PC-9 (cell line): Measurements from ENCODE around the gene DNAJC22. TPM values are rescaled to one million over a fixed set of nuclear protein-coding genes. Genes with fewer than 3 reads are reported as not detected.

Experiments
- BruUV-seq: library from RNA; stranded (reverse); fragments of 400-500 nt; replicated peaks from 2 replicates; lab custom pipeline; 2021; lab: Mats Ljungman, UMichigan
- CTCF ChIA-PET: fragments of 300-600 bp; sonication (Branson Sonifier 250); formaldehyde crosslinking; loops from one replicate; lab custom pipeline; 2022; ENCODE audit warnings: antibody characterized with exemption; lab: Charles Lee
- POLR2A ChIA-PET: fragments of 300-600 bp; sonication (Branson Sonifier 250); formaldehyde crosslinking; loops from one replicate; lab custom pipeline; 2022; ENCODE audit warnings: antibody characterized with exemption; ENCODE audit not compliant: unreplicated experiment; lab: Charles Lee
- DNase-seq, 2 experiments: peaks; one replicate each; pipeline versions ENCODE4 v3.0.0 to v3.0.0-alpha.2; 2015 to 2022; ENCODE audit warnings: mixed read lengths in 1 of 2
- H2AFZ ChIP-seq: fragments of 200-600 bp; sonication (generic); 2 replicates; pipeline ENCODE4 v1.8.1; 2017; ENCODE audit warnings: antibody characterized with exemption
- H3F3A ChIP-seq: fragments of 200-600 bp; sonication (generic); 2 replicates; pipeline ENCODE4 v1.8.1; 2017; ENCODE audit warnings: antibody characterized with exemption, mild to moderate bottlenecking, low read depth; ENCODE audit not compliant: insufficient read depth
- H3K27ac ChIP-seq: fragments of 200-600 bp; sonication (generic); 2 replicates; pipeline ENCODE4 v1.6.1; 2016; ENCODE audit warnings: mixed run types
- H3K27me3 ChIP-seq: fragments of 200-600 bp; sonication (generic); 2 replicates; pipeline ENCODE4 v1.6.1; 2016; ENCODE audit warnings: low read depth, mixed run types; ENCODE audit not compliant: insufficient read depth
- H3K36me3 ChIP-seq: fragments of 200-600 bp; sonication (generic); 2 replicates; pipeline ENCODE4 v1.6.1; 2016; ENCODE audit warnings: low read depth, mixed run types
- H3K4me1 ChIP-seq: fragments of 200-600 bp; sonication (generic); replicated peaks from 2 replicates; pipeline ENCODE4 v1.6.1; 2016; ENCODE audit warnings: mixed run types; ENCODE audit not compliant: insufficient read depth
- H3K4me2 ChIP-seq: fragments of 200-600 bp; sonication (generic); 2 replicates; pipeline ENCODE4 v1.6.1; 2017; ENCODE audit warnings: mixed run types
- H3K4me3 ChIP-seq: fragments of 200-600 bp; sonication (generic); 2 replicates; pipeline ENCODE4 v1.6.1; 2016; ENCODE audit warnings: mixed run types
- H3K79me2 ChIP-seq: fragments of 200-600 bp; sonication (generic); 2 replicates; pipeline ENCODE4 v1.6.1; 2017; ENCODE audit warnings: low read depth, mixed run types
- H3K9me2 ChIP-seq: fragments of 200-600 bp; sonication (generic); 2 replicates; pipeline ENCODE4 v1.8.1; 2017; ENCODE audit warnings: mild to moderate bottlenecking; ENCODE audit not compliant: insufficient read depth
- H3K9me3 ChIP-seq: fragments of 200-600 bp; sonication (generic); 2 replicates; pipeline ENCODE4 v1.8.1; 2016; ENCODE audit warnings: low read depth; ENCODE audit not compliant: insufficient read depth
- H4K20me1 ChIP-seq: fragments of 200-600 bp; sonication (generic); 2 replicates; pipeline ENCODE4 v1.8.1; 2017; ENCODE audit not compliant: insufficient read depth
- CTCF ChIP-seq: fragments of 200-600 bp; sonication (generic); conservative IDR thresholded peaks from 2 replicates; pipeline ENCODE4 v1.6.1; 2017; ENCODE audit warnings: mixed run types, antibody characterized with exemption, mild to moderate bottlenecking, moderate library complexity
- EZH2 ChIP-seq: fragments of 200-600 bp; sonication (generic); IDR thresholded peaks from 2 replicates; pipeline ENCODE4 v1.8.0; 2017; ENCODE audit warnings: antibody characterized with exemption, low read depth
- intact Hi-C: fragments of 100-400 bp; cut with micrococcal nuclease; formaldehyde crosslinking; loops from one replicate; pipeline ENCODE4 v1.10.0; 2022; ENCODE audit not compliant: unreplicated experiment
- total RNA-seq: library from RNA; stranded (reverse); gene quantifications from 2 replicates; pipeline ENCODE4 v1.2.3, GENCODE V29; 2021

Gene DNAJC22
- total RNA-seq, 1 experiment from 2014 or later, result 3.7 TPM

GRCh38 chr12:49368240-49368600 is 21.5 kb downstream of the DNAJC22 start:
- Histone ChIP-seq H3K9me2 (no peaks in the 10 kb centered on the region), H3K27ac (peak overlapping the region; percentile 73), H3K9me3 (no peaks in the 10 kb centered on the region), H3F3A (peaks cover 26% of the 10 kb centered on the region), H2AFZ (peak overlapping the region; percentile 94), H4K20me1 (peaks cover 7% of the 10 kb centered on the region; the same call in 1 of the 2 replicates), H3K27me3 (no peaks in the 10 kb centered on the region), H3K4me3 (peak overlapping the region; percentile 93), H3K4me2 (peak overlapping the region; percentile 98), H3K36me3 (0 out of 2 replicates have a peak, but pooled peaks cover 5% of the 10 kb centered on the region), H3K79me2 (peaks cover 57% of the 10 kb centered on the region), H3K4me1 (peaks cover 36% of the 10 kb centered on the region)
- no TSS peak for BruUV-seq
- no peak for TF ChIP-seq CTCF
- TF ChIP-seq EZH2, result no peak
- intact Hi-C loops, result loop anchor here (5.0 to 10.0 kb wide), 2 partner anchors 199 to 337 kb away; partner anchors contain the start of genes FMNL3 and MCRS1
- CTCF ChIA-PET, result no interaction called here
- no peak for DNase-seq
- POLR2A ChIA-PET, result interaction anchor here (0.7 kb wide), 1 partner anchor 31 kb away, joined by 21 read pairs; no protein-coding TSS in a partner anchor

GRCh38 chr12:49369411-49370145 is 22.9 kb downstream of the DNAJC22 start:
- no TSS peak for BruUV-seq
- H4K20me1 ChIP-seq, result peaks cover 10% of the 10 kb centered on the region; the same call in 1 of the 2 replicates
- CTCF ChIA-PET, result no interaction called here
- no peak overlapping the region; the same call in 1 of the 2 replicates for H3K27ac ChIP-seq
- peak overlapping the region; percentile 93; the same call in 1 of the 2 replicates for H3K4me3 ChIP-seq
- no peak overlapping the region for H2AFZ ChIP-seq
- peak overlapping the region; percentile 98 for H3K4me2 ChIP-seq
- POLR2A ChIA-PET, result no interaction called here
- H3F3A ChIP-seq, result peaks cover 27% of the 10 kb centered on the region
- DNase-seq, result no peak
- no peaks in the 10 kb centered on the region for H3K27me3 ChIP-seq
- TF ChIP-seq CTCF, result no peak; the same call in 1 of the 2 replicates
- TF ChIP-seq EZH2, result no peak
- H3K36me3 ChIP-seq, result 0 out of 2 replicates have a peak, but pooled peaks cover 5% of the 10 kb centered on the region
- H3K9me3 ChIP-seq, result no peaks in the 10 kb centered on the region
- peaks cover 69% of the 10 kb centered on the region for H3K79me2 ChIP-seq
- intact Hi-C loops, result loop anchor here (5.0 to 10.0 kb wide), 2 partner anchors 198 to 335 kb away; partner anchors contain the start of genes FMNL3 and MCRS1
- H3K9me2 ChIP-seq, result no peaks in the 10 kb centered on the region
- H3K4me1 ChIP-seq, result peaks cover 35% of the 10 kb centered on the region

GRCh38 chr12:49370539-49370938 is 23.9 kb downstream of the DNAJC22 start:
- Histone ChIP-seq H3K4me2 (no peak overlapping the region), H3F3A (peaks cover 18% of the 10 kb centered on the region), H3K36me3 (0 out of 2 replicates have a peak, but pooled peaks cover 5% of the 10 kb centered on the region), H3K27ac (no peak overlapping the region), H3K79me2 (peaks cover 76% of the 10 kb centered on the region), H3K9me2 (no peaks in the 10 kb centered on the region), H4K20me1 (peaks cover 10% of the 10 kb centered on the region; the same call in 1 of the 2 replicates), H3K27me3 (no peaks in the 10 kb centered on the region), H3K4me3 (no peak overlapping the region), H3K9me3 (no peaks in the 10 kb centered on the region), H3K4me1 (peaks cover 25% of the 10 kb centered on the region), H2AFZ (no peak overlapping the region)
- no peak for DNase-seq
- CTCF ChIA-PET, result interaction anchor here (0.7 kb wide), 1 partner anchor 70 kb away, joined by 6 read pairs; no protein-coding TSS in a partner anchor
- no TSS peak for BruUV-seq
- intact Hi-C loops, result no loop called here
- POLR2A ChIA-PET, result no interaction called here
- no peak for TF ChIP-seq EZH2
- TF ChIP-seq CTCF, result no peak
